ENCODE results near the gene WDR88.

WDR88 gene

GRCh38 chr19:33171916-33172359 is 40.0 kb downstream of the WDR88 start:
- no peak overlapping the region for H2AFZ ChIP-seq (ENCODE audit: low read depth, low read length)
- peaks cover 29% of the 10 kb centered on the region for H3K4me1 ChIP-seq (ENCODE audit: control insufficient read depth, insufficient read depth, low read depth, low read length)
- no peak overlapping the region for H3K4me2 ChIP-seq (ENCODE audit: low read length, poor library complexity, severe bottlenecking)
- no peak overlapping the region for H2BK120ac ChIP-seq (ENCODE audit: low read depth, low read length)
- H2AK5ac ChIP-seq (ENCODE audit: low read length, severe bottlenecking): no peak overlapping the region
- no peaks in the 10 kb centered on the region for H3K27me3 ChIP-seq (ENCODE audit: control insufficient read depth in 1 of 2, insufficient read depth in 1 of 2, low read length in 2 of 2)
- no peak overlapping the region for H3K9ac ChIP-seq (ENCODE audit: low read length)
- H2BK15ac ChIP-seq (ENCODE audit: low read depth, poor library complexity, severe bottlenecking): no peak overlapping the region
- no peaks in the 10 kb centered on the region for H3K36me3 ChIP-seq (ENCODE audit: control insufficient read depth in 1 of 2, insufficient read depth in 2 of 2, low read depth in 1 of 2, low read length in 2 of 2)
- peak; percentile 48 for DNase-seq
- no peak overlapping the region for H2BK12ac ChIP-seq (ENCODE audit: low read length in 2 of 2)
- WGBS: 68% methylated on average over 6 of the region's 6 CpGs
- no peak overlapping the region for H4K91ac ChIP-seq (ENCODE audit: low read length)
- H3K79me1 ChIP-seq (replicated peaks; ENCODE audit: low read length, poor library complexity, severe bottlenecking): peaks cover 11% of the 10 kb centered on the region
- no peak overlapping the region for H4K8ac ChIP-seq (ENCODE audit: low read length)
- H3K23ac ChIP-seq (ENCODE audit: low read length in 2 of 2): no peak overlapping the region
- H3K4me3 ChIP-seq (ENCODE audit: insufficient read depth in 1 of 2, low read depth in 1 of 2, low read length in 2 of 2): no peak overlapping the region
- H3K9me3 ChIP-seq (ENCODE audit: control insufficient read depth, low read length): no peaks in the 10 kb centered on the region
- no peak overlapping the region for H3K18ac ChIP-seq (ENCODE audit: low read depth in 1 of 2, low read length in 2 of 2)
- peak overlapping the region; percentile 46 for H3K27ac ChIP-seq (ENCODE audit: low read length, poor library complexity, severe bottlenecking)
- H2BK5ac ChIP-seq (ENCODE audit: low read depth, low read length, poor library complexity, severe bottlenecking): no peak overlapping the region
- no peak overlapping the region for H3K14ac ChIP-seq (ENCODE audit: low read length in 2 of 2)
- H3K4ac ChIP-seq (ENCODE audit: low read depth in 1 of 2, low read length in 2 of 2): no peak overlapping the region

- Histone ChIP-seq H2AFZ (ENCODE audit: low read depth, low read length) (no peak overlapping the region), H3K18ac (ENCODE audit: low read depth in 1 of 2, low read length in 2 of 2) (no peak overlapping the region), H3K4me3 (ENCODE audit: insufficient read depth in 1 of 2, low read depth in 1 of 2, low read length in 2 of 2) (no peak overlapping the region), H3K27ac (ENCODE audit: low read length, poor library complexity, severe bottlenecking) (no peak overlapping the region), H3K9me3 (ENCODE audit: control insufficient read depth, low read length) (no peaks in the 10 kb centered on the region), H3K9ac (ENCODE audit: low read length) (no peak overlapping the region), H3K4me2 (ENCODE audit: low read length, poor library complexity, severe bottlenecking) (no peak overlapping the region), H3K27me3 (ENCODE audit: control insufficient read depth in 1 of 2, insufficient read depth in 1 of 2, low read length in 2 of 2) (no peaks in the 10 kb centered on the region), H4K8ac (ENCODE audit: low read length) (no peak overlapping the region), H3K36me3 (ENCODE audit: control insufficient read depth in 1 of 2, insufficient read depth in 2 of 2, low read depth in 1 of 2, low read length in 2 of 2) (no peaks in the 10 kb centered on the region), H2BK12ac (ENCODE audit: low read length in 2 of 2) (no peak overlapping the region), H3K14ac (ENCODE audit: low read length in 2 of 2) (no peak overlapping the region), H3K4ac (ENCODE audit: low read depth in 1 of 2, low read length in 2 of 2) (no peak overlapping the region), H3K4me1 (ENCODE audit: control insufficient read depth, insufficient read depth, low read depth, low read length) (peaks cover 36% of the 10 kb centered on the region), H2BK120ac (ENCODE audit: low read depth, low read length) (no peak overlapping the region), H2AK5ac (ENCODE audit: low read length, severe bottlenecking) (peak overlapping the region; percentile 43), H3K23ac (ENCODE audit: low read length in 2 of 2) (no peak overlapping the region), H3K79me1 (replicated peaks; ENCODE audit: low read length, poor library complexity, severe bottlenecking) (peaks cover 11% of the 10 kb centered on the region), H2BK5ac (ENCODE audit: low read depth, low read length, poor library complexity, severe bottlenecking) (no peak overlapping the region), H2BK15ac (ENCODE audit: low read depth, poor library complexity, severe bottlenecking) (no peak overlapping the region), H4K91ac (ENCODE audit: low read length) (no peak overlapping the region)
- no peak for DNase-seq
- 94% methylated on average over 5 of the region's 5 CpGs for WGBS
These were observed 42.3 kb downstream of the WDR88 start for GRCh38 chr19:33174186-33174585.

- no peak overlapping the region for H3K23ac ChIP-seq (ENCODE audit: low read length in 2 of 2)
- H3K4me2 ChIP-seq (ENCODE audit: low read length, poor library complexity, severe bottlenecking): no peak overlapping the region
- H3K4me1 ChIP-seq (ENCODE audit: control insufficient read depth, insufficient read depth, low read depth, low read length): peaks cover 36% of the 10 kb centered on the region
- no peak overlapping the region for H2BK15ac ChIP-seq (ENCODE audit: low read depth, poor library complexity, severe bottlenecking)
- H3K9ac ChIP-seq (ENCODE audit: low read length): peak overlapping the region; percentile 90
- peak overlapping the region in 1 of 2 experiments; percentile 92 for H3K4me3 ChIP-seq (ENCODE audit: insufficient read depth in 1 of 2, low read depth in 1 of 2, low read length in 2 of 2)
- H3K27ac ChIP-seq (ENCODE audit: low read length, poor library complexity, severe bottlenecking): no peak overlapping the region
- H3K9me3 ChIP-seq (ENCODE audit: control insufficient read depth, low read length): no peaks in the 10 kb centered on the region
- no peak overlapping the region for H3K4ac ChIP-seq (ENCODE audit: low read depth in 1 of 2, low read length in 2 of 2)
- H2BK120ac ChIP-seq (ENCODE audit: low read depth, low read length): no peak overlapping the region
- no peak overlapping the region for H4K8ac ChIP-seq (ENCODE audit: low read length)
- 95% methylated on average over 10 of the region's 10 CpGs for WGBS
- no peak overlapping the region for H2AFZ ChIP-seq (ENCODE audit: low read depth, low read length)
- no peaks in the 10 kb centered on the region for H3K36me3 ChIP-seq (ENCODE audit: control insufficient read depth in 1 of 2, insufficient read depth in 2 of 2, low read depth in 1 of 2, low read length in 2 of 2)
- no peak overlapping the region for H4K91ac ChIP-seq (ENCODE audit: low read length)
- H2BK5ac ChIP-seq (ENCODE audit: low read depth, low read length, poor library complexity, severe bottlenecking): no peak overlapping the region
- H2AK5ac ChIP-seq (ENCODE audit: low read length, severe bottlenecking): peak overlapping the region; percentile 10
- H3K18ac ChIP-seq (ENCODE audit: low read depth in 1 of 2, low read length in 2 of 2): no peak overlapping the region
- no peak overlapping the region for H2BK12ac ChIP-seq (ENCODE audit: low read length in 2 of 2)
- peaks cover 11% of the 10 kb centered on the region for H3K79me1 ChIP-seq (replicated peaks; ENCODE audit: low read length, poor library complexity, severe bottlenecking)
- no peak overlapping the region for H3K14ac ChIP-seq (ENCODE audit: low read length in 2 of 2)
- peaks cover 0 to under 1% of the 10 kb centered on the region in 2 experiments for H3K27me3 ChIP-seq (ENCODE audit: control insufficient read depth in 1 of 2, insufficient read depth in 1 of 2, low read length in 2 of 2)
- no peak for DNase-seq
These were observed 43.4 kb downstream of the WDR88 start for GRCh38 chr19:33175156-33175782.

- Histone ChIP-seq H2AFZ (ENCODE audit: low read depth, low read length) (peak overlapping the region; percentile 87), H3K14ac (ENCODE audit: low read length in 2 of 2) (peak overlapping the region in 1 of 2 experiments; percentile 84), H3K4me2 (ENCODE audit: low read length, poor library complexity, severe bottlenecking) (peak overlapping the region; percentile 67), H2BK15ac (ENCODE audit: low read depth, poor library complexity, severe bottlenecking) (no peak overlapping the region), H4K91ac (ENCODE audit: low read length) (peak overlapping the region; percentile 88), H3K9me3 (ENCODE audit: control insufficient read depth, low read length) (no peaks in the 10 kb centered on the region), H3K27me3 (ENCODE audit: control insufficient read depth in 1 of 2, insufficient read depth in 1 of 2, low read length in 2 of 2) (peaks cover 0 to 4% of the 10 kb centered on the region in 2 experiments), H3K23ac (ENCODE audit: low read length in 2 of 2) (no peak overlapping the region), H2AK5ac (ENCODE audit: low read length, severe bottlenecking) (no peak overlapping the region), H2BK12ac (ENCODE audit: low read length in 2 of 2) (peak overlapping the region in 1 of 2 experiments; percentile 45), H3K36me3 (ENCODE audit: control insufficient read depth in 1 of 2, insufficient read depth in 2 of 2, low read depth in 1 of 2, low read length in 2 of 2) (no peaks in the 10 kb centered on the region), H3K4me1 (ENCODE audit: control insufficient read depth, insufficient read depth, low read depth, low read length) (peaks cover 36% of the 10 kb centered on the region), H2BK5ac (ENCODE audit: low read depth, low read length, poor library complexity, severe bottlenecking) (peak overlapping the region; percentile 96), H3K27ac (ENCODE audit: low read length, poor library complexity, severe bottlenecking) (peak overlapping the region; percentile 39), H4K8ac (ENCODE audit: low read length) (peak overlapping the region; percentile 99), H3K79me1 (replicated peaks; ENCODE audit: low read length, poor library complexity, severe bottlenecking) (peaks cover 11% of the 10 kb centered on the region), H3K18ac (ENCODE audit: low read depth in 1 of 2, low read length in 2 of 2) (peak overlapping the region; percentile 84 to 93), H2BK120ac (ENCODE audit: low read depth, low read length) (peak overlapping the region; percentile 96), H3K4me3 (ENCODE audit: insufficient read depth in 1 of 2, low read depth in 1 of 2, low read length in 2 of 2) (peak overlapping the region; percentile 75 to 92), H3K4ac (ENCODE audit: low read depth in 1 of 2, low read length in 2 of 2) (peak overlapping the region; percentile 59 to 77), H3K9ac (ENCODE audit: low read length) (peak overlapping the region; percentile 90)
- DNase-seq: peak; percentile 65
- 31% methylated on average over 24 of the region's 25 CpGs for WGBS
These were observed 44.2 kb downstream of the WDR88 start for GRCh38 chr19:33175886-33176669.
